Fibroblast of villous mesenchyme (primary cell): Measurements from ENCODE around the gene URM1. TPM values are rescaled to one million over a fixed set of nuclear protein-coding genes. Genes with fewer than 3 reads are reported as not detected.

ENCODE experiments used
- DNase-seq: peaks from one replicate; pipeline ENCODE4 v3.0.0-alpha.2; 2010; ENCODE audit warnings: low read depth
- H3K4me3 ChIP-seq: 2 replicates; pipeline ENCODE4 v1.5.1; 2011; ENCODE audit warnings: low read depth, mild to moderate bottlenecking, low read length
- CTCF ChIP-seq: IDR thresholded peaks from 2 replicates; pipeline ENCODE4 v1.5.1; 2012; ENCODE audit warnings: low read depth, mild to moderate bottlenecking, low read length; ENCODE audit not compliant: insufficient read depth
- total RNA-seq: library from RNA; depleted of rRNA; stranded (reverse); fragments of >200 nt; gene quantifications from 2 replicates; pipeline ENCODE4 v1.2.3, GENCODE V29; 2012

Gene URM1
- total RNA-seq, 1 donor = 29.8 TPM

- peak; percentile 82 for DNase-seq
- peak; percentile 85 for TF ChIP-seq CTCF
- H3K4me3 ChIP-seq = peak overlapping the region; percentile 49
These were observed 9.1 kb upstream of the URM1 start for GRCh38 chr9:128361986-128362646.

- DNase-seq = no peak
- no peak for TF ChIP-seq CTCF
These were observed 8.4 kb upstream of the URM1 start for GRCh38 chr9:128362774-128363173.

GRCh38 chr9:128365525-128365924, 5.6 kb upstream of the URM1 start:
- no peak overlapping the region for H3K4me3 ChIP-seq
- no peak for DNase-seq
- TF ChIP-seq CTCF = no peak

More at GRCh38 chr9:128362774-128363173, 8.4 kb upstream of the URM1 start:
- no peak overlapping the region for H3K4me3 ChIP-seq

- no peak for DNase-seq
- no peak for TF ChIP-seq CTCF
- no peak overlapping the region for H3K4me3 ChIP-seq
These were observed 2.0 kb upstream of the URM1 start for GRCh38 chr9:128369024-128369706.

- TF ChIP-seq CTCF = no peak
- no peak for DNase-seq
- H3K4me3 ChIP-seq = peak overlapping the region; percentile 99
These were observed 815 bp upstream of the URM1 start for GRCh38 chr9:128370367-128370751.

GRCh38 chr9:128371630-128372117, 500 bp downstream of the URM1 start:
- TF ChIP-seq CTCF = no peak
- H3K4me3 ChIP-seq = peak overlapping the region; percentile 99
- peak; percentile 10 for DNase-seq

GRCh38 chr9:128372188-128372641, 1.0 kb downstream of the URM1 start:
- no peak for TF ChIP-seq CTCF
- DNase-seq = no peak
- H3K4me3 ChIP-seq = peak overlapping the region; percentile 99
